H1 (cell line): ENCODE results near the gene ARCN1. TPM values are rescaled to one million over a fixed set of nuclear protein-coding genes. Genes with fewer than 3 reads are reported as not detected.

Source experiments
- CTCF ChIA-PET: fragments of 300-600 bp; sonication (Branson Sonifier 250); formaldehyde crosslinking; loops from one replicate; lab custom pipeline; 2021; ENCODE audit not compliant: partially characterized antibody; lab: Charles Lee
- POLR2A ChIA-PET: fragments of 300-600 bp; sonication (Branson Sonifier 250); formaldehyde crosslinking; loops from one replicate; lab custom pipeline; 2021; ENCODE audit warnings: inconsistent platforms; ENCODE audit not compliant: partially characterized antibody; lab: Charles Lee
- DNase-seq, 2 experiments: peaks; one replicate each; pipeline versions ENCODE4 v3.0.0 to v3.0.0-alpha.2; 2010 to 2022; ENCODE audit warnings: low spot score in 2 of 2, low read depth in 1 of 2, mixed read lengths in 1 of 2
- FAIRE-seq: peaks from 2 replicates; lab custom pipeline; 2011; peaks lifted over from hg19 to GRCh38; lab: Jason Lieb, UNC
- H2AFZ ChIP-seq: 2 replicates; pipeline ENCODE4 v1.8.1; 2012; ENCODE audit warnings: low read length, inconsistent platforms
- H2AK5ac ChIP-seq: 2 replicates; pipeline ENCODE4 v1.6.1; 2013; ENCODE audit warnings: low read depth, low read length
- H2BK120ac ChIP-seq: replicated peaks from 2 replicates; pipeline ENCODE3; 2013; ENCODE audit warnings: low read depth, low read length, inconsistent platforms
- H2BK12ac ChIP-seq: 2 replicates; pipeline ENCODE4 v1.6.1; 2013; ENCODE audit warnings: low read depth, low read length
- H2BK15ac ChIP-seq: 2 replicates; pipeline ENCODE4 v1.6.1; 2013; ENCODE audit warnings: low read length
- H2BK20ac ChIP-seq: 2 replicates; pipeline ENCODE4 v1.6.1; 2013; ENCODE audit warnings: low read length
- H2BK5ac ChIP-seq: 2 replicates; pipeline ENCODE4 v1.6.1; 2013; ENCODE audit warnings: low read depth, low read length
- H3K14ac ChIP-seq: 2 replicates; pipeline ENCODE4 v1.6.1; 2013; ENCODE audit warnings: inconsistent platforms; ENCODE audit not compliant: insufficient read length
- H3K18ac ChIP-seq: 2 replicates; pipeline ENCODE4 v1.6.1; 2013; ENCODE audit warnings: low read length; ENCODE audit errors: extremely low read depth
- H3K23ac ChIP-seq: 2 replicates; pipeline ENCODE4 v1.6.1; 2013; ENCODE audit warnings: inconsistent platforms; ENCODE audit not compliant: insufficient read length
- H3K23me2 ChIP-seq: 2 replicates; pipeline ENCODE4 v1.6.1; 2013; ENCODE audit warnings: low read depth, low read length
- H3K27ac ChIP-seq: 2 replicates; pipeline ENCODE4 v1.6.1; 2011; ENCODE audit warnings: low read depth, low read length, inconsistent platforms
- H3K27me3 ChIP-seq, 4 experiments: replicated peaks in 1 of 4; 1 replicate in 1 of 4; 2 replicates in 3 of 4; pipeline versions ENCODE4 v1.6.1 to v1.8.1; 2011 to 2013; ENCODE audit warnings: low read length in 3 of 4, mild to moderate bottlenecking in 3 of 4, inconsistent platforms in 2 of 4, mixed read lengths in 2 of 4, moderate library complexity in 1 of 4; ENCODE audit not compliant: control insufficient read depth in 3 of 4, insufficient read depth in 3 of 4; ENCODE audit errors: extremely low read depth in 1 of 4
- H3K36me3 ChIP-seq, 4 experiments: 2 replicates each; pipeline versions ENCODE4 v1.6.1 to v1.8.1; 2011 to 2013; ENCODE audit warnings: mild to moderate bottlenecking in 4 of 4, low read length in 3 of 4, moderate library complexity in 2 of 4, control low read depth in 1 of 4, inconsistent platforms in 1 of 4; ENCODE audit not compliant: insufficient read depth in 4 of 4, control insufficient read depth in 2 of 4
- H3K4ac ChIP-seq: replicated peaks from 2 replicates; pipeline ENCODE3; 2013; ENCODE audit warnings: low read length, low read depth, mixed read lengths, inconsistent platforms; ENCODE audit not compliant: insufficient read length
- H3K4me1 ChIP-seq, 4 experiments: replicated peaks in 1 of 4; 1 replicate in 1 of 4; 2 replicates in 3 of 4; pipeline versions ENCODE4 v1.6.1 to v1.8.1; 2011 to 2013; ENCODE audit warnings: low read length in 3 of 4, inconsistent platforms in 2 of 4, mixed read lengths in 1 of 4; ENCODE audit not compliant: insufficient read depth in 4 of 4, control insufficient read depth in 3 of 4
- H3K4me2 ChIP-seq, 2 experiments: 2 replicates each; pipeline versions ENCODE4 v1.6.1 to v1.8.1; 2011 to 2013; ENCODE audit warnings: low read depth in 2 of 2, low read length in 2 of 2, control low read depth in 1 of 2, inconsistent platforms in 1 of 2, mild to moderate bottlenecking in 1 of 2; ENCODE audit not compliant: insufficient read depth in 1 of 2
- H3K4me3 ChIP-seq, 4 experiments: fragments of 200-600, 300-600 bp in 1 of 4; sonication (generic), shearing (Covaris generic), sonication (Bioruptor Twin) in 1 of 4; 2 replicates each; pipeline versions ENCODE4 v1.5.1 to v1.8.1; 2011 to 2016; ENCODE audit warnings: low read length in 4 of 4, low read depth in 3 of 4, control low read depth in 2 of 4, inconsistent platforms in 2 of 4, mild to moderate bottlenecking in 2 of 4, mixed read lengths in 1 of 4, moderate library complexity in 1 of 4; ENCODE audit not compliant: insufficient read depth in 2 of 4; ENCODE audit errors: extremely low read depth in 1 of 4
- H3K56ac ChIP-seq: replicated peaks from 2 replicates; pipeline ENCODE3; 2013; ENCODE audit warnings: low read depth, mild to moderate bottlenecking, mixed read lengths, low read length, inconsistent platforms; ENCODE audit not compliant: insufficient read length
- H3K79me1 ChIP-seq: 2 replicates; pipeline ENCODE4 v1.6.1; 2013; ENCODE audit warnings: low read depth, low read length, control low read depth
- H3K79me2 ChIP-seq, 2 experiments: 2 replicates each; pipeline versions ENCODE4 v1.6.1 to v1.8.1; 2012 to 2013; ENCODE audit warnings: low read length in 2 of 2, mild to moderate bottlenecking in 2 of 2, inconsistent platforms in 1 of 2; ENCODE audit not compliant: insufficient read depth in 2 of 2, control insufficient read depth in 1 of 2
- H3K9ac ChIP-seq, 4 experiments: replicated peaks in 1 of 4; 1 replicate in 1 of 4; 2 replicates in 3 of 4; pipeline versions ENCODE4 v1.6.1 to v1.8.1; 2011 to 2013; ENCODE audit warnings: low read depth in 3 of 4, low read length in 3 of 4, control low read depth in 2 of 4, mild to moderate bottlenecking in 2 of 4, moderate library complexity in 2 of 4, inconsistent platforms in 1 of 4; ENCODE audit errors: extremely low read depth in 1 of 4
- H3K9me3 ChIP-seq, 2 experiments: 2 replicates each; pipeline versions ENCODE4 v1.6.1 to v1.8.1; 2012 to 2013; ENCODE audit warnings: mild to moderate bottlenecking in 2 of 2, moderate library complexity in 2 of 2, control low read depth in 1 of 2, inconsistent platforms in 1 of 2, low read depth in 1 of 2, low read length in 1 of 2, mixed read lengths in 1 of 2; ENCODE audit not compliant: insufficient read depth in 2 of 2
- H4K20me1 ChIP-seq, 2 experiments: replicated peaks in 1 of 2; 2 replicates each; pipeline versions ENCODE3 to v1.8.1; 2011 to 2013; ENCODE audit warnings: inconsistent platforms in 2 of 2, low read length in 2 of 2, mild to moderate bottlenecking in 1 of 2; ENCODE audit not compliant: insufficient read depth in 2 of 2, control insufficient read depth in 1 of 2
- H4K5ac ChIP-seq: 2 replicates; pipeline ENCODE4 v1.6.1; 2013; ENCODE audit warnings: low read length, low read depth, mixed read lengths, inconsistent platforms; ENCODE audit not compliant: insufficient read length
- H4K8ac ChIP-seq: 2 replicates; pipeline ENCODE4 v1.8.0; 2013; ENCODE audit warnings: mild to moderate bottlenecking, moderate library complexity, low read length, inconsistent platforms; ENCODE audit not compliant: insufficient read depth; ENCODE audit errors: extremely low read depth
- H4K91ac ChIP-seq: replicated peaks from 2 replicates; pipeline ENCODE3; 2013; ENCODE audit warnings: low read length, mixed read lengths, inconsistent platforms; ENCODE audit not compliant: insufficient read length
- HDAC2 ChIP-seq, 2 experiments: fragments of 300-600 bp in 1 of 2; sonication (generic) in 1 of 2; IDR thresholded peaks; 2 replicates each; pipeline ENCODE4 v1.6.1; 2011 to 2012; ENCODE audit warnings: low read depth in 2 of 2, low read length in 2 of 2, mild to moderate bottlenecking in 2 of 2, moderate library complexity in 2 of 2, borderline replicate concordance in 1 of 2, inconsistent platforms in 1 of 2
- SAP30 ChIP-seq: fragments of 300-600 bp; sonication (generic); IDR thresholded peaks from 2 replicates; pipeline ENCODE4 v1.7.1; 2012; ENCODE audit warnings: low read length, moderate library complexity, mild to moderate bottlenecking, inconsistent platforms; ENCODE audit not compliant: insufficient read depth, insufficient replicate concordance
- SIN3A ChIP-seq, 2 experiments: IDR thresholded peaks in 1 of 2; conservative IDR thresholded peaks in 1 of 2; 2 replicates each; pipeline ENCODE4 v1.6.1; 2011 to 2012; ENCODE audit warnings: low read length in 2 of 2, improper control_type of control experiment in 1 of 2, low read depth in 1 of 2, mild to moderate bottlenecking in 1 of 2
- SIX5 ChIP-seq: IDR thresholded peaks from 2 replicates; pipeline ENCODE4 v1.6.1; 2011; ENCODE audit warnings: mild to moderate bottlenecking, low read depth, low read length
- TAF1 ChIP-seq: IDR thresholded peaks from 2 replicates; pipeline ENCODE4 v1.6.1; 2011; ENCODE audit warnings: mild to moderate bottlenecking, low read depth, low read length
- WGBS, 2 experiments: shearing (Covaris generic) in 1 of 2; methylation state at CpG; one replicate each; pipeline versions ENCODE4 v1.1.6 to v1.1.7; 2013 to 2015; ENCODE audit warnings: low lambda C conversion rate in 2 of 2, mixed read lengths in 2 of 2, inconsistent platforms in 1 of 2, low coverage in 1 of 2, missing lambda C conversion rate in 1 of 2; ENCODE audit not compliant: insufficient replicate concordance in 2 of 2, insufficient coverage in 1 of 2, insufficient read length in 1 of 2; ENCODE audit errors: extremely low coverage in 1 of 2, missing lambda C conversion rate in 1 of 2; 5-methylcytosine and 5-hydroxymethylcytosine counted together
- polyA plus RNA-seq, 7 experiments: library from polyadenylated mRNA; depleted of rRNA in 3 of 7; stranded (reverse) in 5 of 7; unstranded in 2 of 7; fragments of >200 nt in 5 of 7; fragments of 200-250 nt in 2 of 7; gene quantifications; 1 replicate in 5 of 7; 2 replicates in 1 of 7; 4 replicates in 1 of 7; pipeline versions ENCODE4 v1.2.1 to v1.2.3, GENCODE V29; 2011 to 2013; ENCODE audit warnings: missing spikeins in 2 of 7, mixed read lengths in 2 of 7
- total RNA-seq: library from RNA; stranded (reverse); fragmentation: NEBNext Ultra II Directional; extraction: Animal tissue kit (Norgen Biotek cat#: 25700); gene quantifications from 2 replicates; pipeline ENCODE4 v1.2.1, GENCODE V29; 2021
- TF ChIP-seq, protein P1 (sequence below): IDR thresholded peaks from 2 replicates; pipeline ENCODE4 v1.6.1; 2012; ENCODE audit warnings: inconsistent platforms
- TF ChIP-seq, protein P2 (sequence below): IDR thresholded peaks from 2 replicates; pipeline ENCODE4 v1.6.1; 2012; ENCODE audit warnings: low read length, inconsistent platforms

The ARCN1 gene
- total and polyA plus RNA-seq, 2 of the 8 experiments (the other 6 are each of a cell fraction or from before 2014, with no cell fraction given): 132 to 146 TPM

DNA sequence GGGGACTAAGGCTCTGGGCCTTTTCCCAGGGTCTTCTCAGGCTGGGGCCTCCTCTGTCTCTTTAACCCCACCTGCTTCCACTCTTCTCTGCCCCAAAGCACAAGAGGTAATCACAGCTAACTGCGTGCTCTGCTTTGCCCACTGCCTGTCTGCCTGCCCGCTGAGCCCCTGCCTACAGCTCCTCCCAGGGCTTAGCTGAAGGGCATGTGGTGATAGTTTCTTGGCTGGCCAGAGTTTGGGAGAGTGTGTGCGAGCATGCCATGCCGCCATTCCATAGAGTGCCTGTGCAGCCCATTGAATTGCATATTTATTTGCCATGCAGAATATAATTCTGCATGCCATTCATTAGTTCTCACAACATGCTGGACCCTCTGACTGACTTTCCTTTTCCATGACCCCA is 67.7 kb downstream of the ARCN1 start:
- H3K4me2 ChIP-seq: no peak overlapping the region
- H2BK120ac ChIP-seq: no peak overlapping the region
- H3K9me3 ChIP-seq: no peaks in the 10 kb centered on the region
- H3K27me3 ChIP-seq: no peaks in the 10 kb centered on the region
- H2BK20ac ChIP-seq: no peak overlapping the region
- no peak overlapping the region for H3K9ac ChIP-seq
- H2BK5ac ChIP-seq: no peak overlapping the region
- peaks cover 8 to 12% (median 12%) of the 10 kb centered on the region in 4 experiments for H3K4me1 ChIP-seq
- H2BK12ac ChIP-seq: no peak overlapping the region
- H3K23ac ChIP-seq: no peak overlapping the region
- H3K18ac ChIP-seq: no peak overlapping the region
- H4K91ac ChIP-seq: no peak overlapping the region
- no peak overlapping the region for H3K4ac ChIP-seq
- 97% methylated on average over 4 of the region's 4 CpGs; no CpG with 5 or more reads in 1 of the 2 experiments for WGBS, 2 experiments
- H3K36me3 ChIP-seq: peaks cover 10 to 66% (median 34%) of the 10 kb centered on the region in 4 experiments
- H4K20me1 ChIP-seq: peaks cover 2 to 9% of the 10 kb centered on the region in 2 experiments
- H3K4me3 ChIP-seq: no peak overlapping the region
- no peak overlapping the region for H3K14ac ChIP-seq
- H4K5ac ChIP-seq: no peak overlapping the region
- H3K56ac ChIP-seq: no peak overlapping the region
- H4K8ac ChIP-seq: no peak overlapping the region
- peaks cover 4% of the 10 kb centered on the region; the same call in 1 of the 2 replicates for H3K23me2 ChIP-seq
- no peak overlapping the region for H2AK5ac ChIP-seq
- H3K79me1 ChIP-seq: peaks cover 4% of the 10 kb centered on the region; the same call in 1 of the 2 replicates
- H2BK15ac ChIP-seq: no peak overlapping the region
- FAIRE-seq: no peak
- POLR2A ChIA-PET: interaction anchor here (1.1 to 25.8 kb wide), 3 partner anchors 8 to 25 kb away, joined by 3 to 574 read pairs (median 271); partner anchors contain the start of gene PHLDB1
- CTCF ChIA-PET: interaction anchor here (0.5 to 19.1 kb wide), 12 partner anchors 8 to 287 kb away, joined by 3 to 435 read pairs (median 4); partner anchors contain the start of gene PHLDB1
- no peak overlapping the region for H2AFZ ChIP-seq
- no peaks in the 10 kb centered on the region for H3K79me2 ChIP-seq
- H3K27ac ChIP-seq: no peak overlapping the region
- TF ChIP-seq SAP30: no peak
- no peak for TF ChIP-seq HDAC2 (IDR thresholded peaks at IDR 0.05; ENCODE audit: borderline replicate concordance in 1 of 2, low read depth in 2 of 2, low read length in 2 of 2)
- TF ChIP-seq TAF1: no peak
- no peak for TF ChIP-seq SIX5
- TF ChIP-seq, protein P1, sequence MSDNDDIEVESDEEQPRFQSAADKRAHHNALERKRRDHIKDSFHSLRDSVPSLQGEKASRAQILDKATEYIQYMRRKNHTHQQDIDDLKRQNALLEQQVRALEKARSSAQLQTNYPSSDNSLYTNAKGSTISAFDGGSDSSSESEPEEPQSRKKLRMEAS: no peak
- TF ChIP-seq, protein P2, sequence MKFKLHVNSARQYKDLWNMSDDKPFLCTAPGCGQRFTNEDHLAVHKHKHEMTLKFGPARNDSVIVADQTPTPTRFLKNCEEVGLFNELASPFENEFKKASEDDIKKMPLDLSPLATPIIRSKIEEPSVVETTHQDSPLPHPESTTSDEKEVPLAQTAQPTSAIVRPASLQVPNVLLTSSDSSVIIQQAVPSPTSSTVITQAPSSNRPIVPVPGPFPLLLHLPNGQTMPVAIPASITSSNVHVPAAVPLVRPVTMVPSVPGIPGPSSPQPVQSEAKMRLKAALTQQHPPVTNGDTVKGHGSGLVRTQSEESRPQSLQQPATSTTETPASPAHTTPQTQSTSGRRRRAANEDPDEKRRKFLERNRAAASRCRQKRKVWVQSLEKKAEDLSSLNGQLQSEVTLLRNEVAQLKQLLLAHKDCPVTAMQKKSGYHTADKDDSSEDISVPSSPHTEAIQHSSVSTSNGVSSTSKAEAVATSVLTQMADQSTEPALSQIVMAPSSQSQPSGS: no peak
- no peak for TF ChIP-seq SIN3A (conservative IDR thresholded peaks at IDR 0.05 in 1 of 2, IDR thresholded peaks at IDR 0.05 in 1 of 2; ENCODE audit: low read depth in 1 of 2, low read length in 2 of 2)
- no peak for DNase-seq
